OCI-LY1 (cell line): ENCODE results near the gene SLC9A1.
A peak's percentile ranks its signal among the peaks of the same experiment; 100 is the strongest.

Source experiments
- H2AFZ ChIP-seq: fragments of 200-600 bp; sonication (generic), shearing (Covaris generic); 2 replicates; pipeline ENCODE4 v1.6.0; 2014; ENCODE audit warnings: antibody characterized with exemption, mild to moderate bottlenecking, low read length
- H3F3A ChIP-seq: fragments of 200-600 bp; sonication (generic), shearing (Covaris generic); 2 replicates; pipeline ENCODE4 v1.6.0; 2014; ENCODE audit warnings: mild to moderate bottlenecking, antibody characterized with exemption, low read length, moderate library complexity; ENCODE audit not compliant: insufficient read depth
- H3K27ac ChIP-seq: fragments of 200-600 bp; sonication (generic); 2 replicates; pipeline ENCODE4 v1.5.1; 2014; ENCODE audit warnings: low read length, mixed run types, mild to moderate bottlenecking, low read depth; ENCODE audit not compliant: poor library complexity, severe bottlenecking
- H3K27me3 ChIP-seq: fragments of 200-600 bp; sonication (generic); 2 replicates; pipeline ENCODE4 v1.6.0; 2014; ENCODE audit warnings: antibody characterized with exemption, mild to moderate bottlenecking, low read length, moderate library complexity; ENCODE audit not compliant: insufficient read depth
- H3K36me3 ChIP-seq: fragments of 200-600 bp; sonication (generic); 2 replicates; pipeline ENCODE4 v1.6.1; 2014; ENCODE audit warnings: mild to moderate bottlenecking, antibody characterized with exemption, low read length, moderate library complexity, mixed read lengths; ENCODE audit not compliant: insufficient read depth
- H3K4me1 ChIP-seq: fragments of 200-600 bp; sonication (generic); 2 replicates; pipeline ENCODE4 v1.5.1; 2014; ENCODE audit warnings: mild to moderate bottlenecking, low read length, moderate library complexity; ENCODE audit not compliant: insufficient read depth, severe bottlenecking
- H3K4me2 ChIP-seq: fragments of 200-600 bp; sonication (generic), shearing (Covaris generic); 2 replicates; pipeline ENCODE4 v1.6.1; 2014; ENCODE audit warnings: low read length
- H3K4me3 ChIP-seq: fragments of 200-600 bp; sonication (generic); 2 replicates; pipeline ENCODE4 v1.5.1; 2014; ENCODE audit warnings: low read length, low read depth, mild to moderate bottlenecking, mixed read lengths; ENCODE audit not compliant: poor library complexity, severe bottlenecking
- H3K79me2 ChIP-seq: fragments of 200-600 bp; shearing (Covaris generic); 2 replicates; pipeline ENCODE4 v1.6.1; 2016; ENCODE audit warnings: mixed run types, low read length, mixed read lengths; ENCODE audit not compliant: insufficient read depth
- H3K9ac ChIP-seq: fragments of 200-600 bp; sonication (generic), shearing (Covaris generic); 2 replicates; pipeline ENCODE4 v1.6.1; 2014; ENCODE audit warnings: mild to moderate bottlenecking, low read length, mixed read lengths
- H3K9me2 ChIP-seq: fragments of 200-600 bp; sonication (generic), shearing (Covaris generic); 2 replicates; pipeline ENCODE4 v1.6.1; 2014; ENCODE audit warnings: low read depth, mild to moderate bottlenecking, low read length, mixed read lengths
- H3K9me3 ChIP-seq: fragments of 200-600 bp; shearing (Covaris generic); 2 replicates; pipeline ENCODE4 v1.6.1; 2014; ENCODE audit warnings: low read length, mixed read lengths
- H4K20me1 ChIP-seq: fragments of 200-600 bp; sonication (generic), shearing (Covaris generic); 2 replicates; pipeline ENCODE4 v1.6.0; 2016; ENCODE audit warnings: mild to moderate bottlenecking, low read length; ENCODE audit not compliant: insufficient read depth
- CTCF ChIP-seq: fragments of 200-600 bp; sonication (generic), shearing (Covaris generic); IDR thresholded peaks from 2 replicates; pipeline ENCODE4 v1.5.1; 2017; ENCODE audit warnings: mild to moderate bottlenecking, antibody characterized with exemption, low read length, moderate library complexity, mixed read lengths
- EZH2 ChIP-seq: fragments of 200-600 bp; sonication (generic), shearing (Covaris generic); IDR thresholded peaks from 2 replicates; pipeline ENCODE4 v1.8.0; 2017; ENCODE audit warnings: borderline replicate concordance, mixed run types, mild to moderate bottlenecking, antibody characterized with exemption, low read length, moderate library complexity, mixed read lengths

The SLC9A1 gene

GRCh38 chr1:27114546-27114945 is 40.4 kb downstream of the SLC9A1 start:
- Histone ChIP-seq H3K27ac (no peak overlapping the region), H3K9me2 (no peaks in the 10 kb centered on the region), H3K4me1 (peaks cover 7% of the 10 kb centered on the region), H3K4me2 (no peak overlapping the region), H3K27me3 (no peaks in the 10 kb centered on the region), H3K36me3 (peaks cover 8% of the 10 kb centered on the region; the same call in 1 of the 2 replicates), H3K4me3 (no peak overlapping the region), H3K79me2 (no peaks in the 10 kb centered on the region), H3F3A (no peaks in the 10 kb centered on the region), H3K9me3 (no peaks in the 10 kb centered on the region), H3K9ac (no peak overlapping the region), H4K20me1 (no peaks in the 10 kb centered on the region), H2AFZ (no peak overlapping the region)
- no peak for TF ChIP-seq EZH2

- TF ChIP-seq CTCF, result no peak
- TF ChIP-seq EZH2, result no peak
- H4K20me1 ChIP-seq, result no peaks in the 10 kb centered on the region
- H3K27ac ChIP-seq, result no peak overlapping the region
These were observed 41.1 kb downstream of the SLC9A1 start for GRCh38 chr1:27113861-27114260.

GRCh38 chr1:27111626-27112573 is 43.0 kb downstream of the SLC9A1 start:
- Histone ChIP-seq H4K20me1 (no peaks in the 10 kb centered on the region), H2AFZ (no peak overlapping the region), H3K4me3 (no peak overlapping the region), H3K79me2 (no peaks in the 10 kb centered on the region), H3F3A (no peaks in the 10 kb centered on the region), H3K9ac (no peak overlapping the region), H3K27ac (no peak overlapping the region), H3K36me3 (peaks cover 12% of the 10 kb centered on the region; the same call in 1 of the 2 replicates), H3K4me2 (no peak overlapping the region), H3K9me3 (no peaks in the 10 kb centered on the region), H3K27me3 (no peaks in the 10 kb centered on the region), H3K4me1 (peaks cover 10% of the 10 kb centered on the region), H3K9me2 (no peaks in the 10 kb centered on the region)
- TF ChIP-seq CTCF, result peak; percentile 33; the same call in 1 of the 2 replicates
- no peak for TF ChIP-seq EZH2

More at GRCh38 chr1:27113861-27114260, 41.1 kb downstream of the SLC9A1 start:
- Histone ChIP-seq H3K4me1 (peaks cover 7% of the 10 kb centered on the region), H3K9me2 (no peaks in the 10 kb centered on the region), H3K9ac (no peak overlapping the region), H3K4me3 (no peak overlapping the region), H2AFZ (no peak overlapping the region), H3F3A (no peaks in the 10 kb centered on the region), H3K27me3 (no peaks in the 10 kb centered on the region), H3K79me2 (no peaks in the 10 kb centered on the region), H3K36me3 (peaks cover 9% of the 10 kb centered on the region; the same call in 1 of the 2 replicates), H3K4me2 (no peak overlapping the region), H3K9me3 (no peaks in the 10 kb centered on the region)
